ENCODE measurements around the gene PTPRF.

GRCh38 chr1:43541141-43541540, 10.5 kb downstream of the PTPRF start:
- TF ChIP-seq CTCF (IDR thresholded peaks at IDR 0.05 in 8 of 11, conservative IDR thresholded peaks at IDR 0.05 in 3 of 11) (no peak), POLR2AphosphoS5 (IDR thresholded peaks at IDR 0.05) (no peak), POLR2A (IDR thresholded peaks at IDR 0.05) (no peak)

Measured in spleen (tissue), 7 donors.